GM23338 (cell line): ENCODE data around the gene EMILIN3. TPM values are rescaled to one million over a fixed set of nuclear protein-coding genes. Genes with fewer than 3 reads are reported as not detected.
A peak's percentile ranks its signal among the peaks of the same experiment; 100 is the strongest.

Experiments
- ATAC-seq: fragments of 200-7000 bp; cut with Tn5 transposase; 3 replicates; pipeline ENCODE4 v1.9.1; 2020
- DNase-seq: peaks from one replicate; pipeline ENCODE4 v3.0.0-alpha.2; 2015; ENCODE audit warnings: low spot score
- H2AFZ ChIP-seq: fragments of 200-600 bp; sonication (generic); 2 replicates; pipeline ENCODE4 v1.8.0; 2016; ENCODE audit warnings: antibody characterized with exemption, mild to moderate bottlenecking, moderate library complexity
- H3F3A ChIP-seq: fragments of 200-600 bp; sonication (generic); replicated peaks from 2 replicates; pipeline ENCODE4 v1.8.0; 2017; ENCODE audit warnings: antibody characterized with exemption, mixed run types, low read depth
- H3K27ac ChIP-seq: fragments of 200-600 bp; sonication (generic); 2 replicates; pipeline ENCODE4 v1.6.1; 2016; ENCODE audit warnings: low read depth
- H3K27me3 ChIP-seq: fragments of 200-600 bp; sonication (generic); 2 replicates; pipeline ENCODE4 v1.8.0; 2016; ENCODE audit warnings: mild to moderate bottlenecking, mixed run types, moderate library complexity; ENCODE audit not compliant: insufficient read depth
- H3K36me3 ChIP-seq: fragments of 200-600 bp; sonication (generic); 2 replicates; pipeline ENCODE4 v1.8.0; 2016; ENCODE audit warnings: mild to moderate bottlenecking; ENCODE audit not compliant: insufficient read depth
- H3K4me1 ChIP-seq: fragments of 200-600 bp; sonication (generic); 2 replicates; pipeline ENCODE4 v1.8.0; 2016; ENCODE audit warnings: mild to moderate bottlenecking, moderate library complexity; ENCODE audit not compliant: insufficient read depth
- H3K4me2 ChIP-seq: fragments of 200-600 bp; sonication (generic); 2 replicates; pipeline ENCODE4 v1.7.1; 2017; ENCODE audit warnings: mixed run types
- H3K4me3 ChIP-seq: fragments of 200-600 bp; sonication (generic); 2 replicates; pipeline ENCODE4 v1.6.1; 2016; ENCODE audit warnings: mixed run types
- H3K79me2 ChIP-seq: fragments of 200-600 bp; sonication (generic); replicated peaks from 2 replicates; pipeline ENCODE4 v1.8.0; 2017; ENCODE audit warnings: mild to moderate bottlenecking; ENCODE audit not compliant: insufficient read depth
- H3K9me2 ChIP-seq: fragments of 200-600 bp; sonication (generic); 2 replicates; pipeline ENCODE4 v1.8.0; 2017; ENCODE audit not compliant: insufficient read depth
- H4K20me1 ChIP-seq: fragments of 200-600 bp; sonication (generic); replicated peaks from 2 replicates; pipeline ENCODE4 v1.8.0; 2017; ENCODE audit warnings: mild to moderate bottlenecking; ENCODE audit not compliant: insufficient read depth
- H3K27ac Mint-ChIP-seq: 2 replicates; pipeline ENCODE4 v1.8.0; 2020; ENCODE audit warnings: inconsistent platforms, mild to moderate bottlenecking, moderate library complexity, mixed read lengths
- H3K27me3 Mint-ChIP-seq: 3 replicates; pipeline ENCODE4 v1.8.0; 2022; ENCODE audit warnings: low read depth, mild to moderate bottlenecking, moderate library complexity, mixed read lengths, inconsistent platforms; ENCODE audit not compliant: insufficient read depth, poor library complexity
- H3K36me3 Mint-ChIP-seq: 3 replicates; pipeline ENCODE4 v1.8.0; 2021; ENCODE audit warnings: low read depth, mild to moderate bottlenecking, inconsistent platforms, moderate library complexity, mixed read lengths
- H3K4me1 Mint-ChIP-seq: 3 replicates; pipeline ENCODE4 v1.8.0; 2020; ENCODE audit warnings: mild to moderate bottlenecking, inconsistent platforms, mixed read lengths
- H3K4me3 Mint-ChIP-seq: 3 replicates; pipeline ENCODE4 v1.8.0; 2021; ENCODE audit warnings: moderate library complexity, mild to moderate bottlenecking, inconsistent platforms, mixed read lengths
- H3K9me3 Mint-ChIP-seq: 3 replicates; pipeline ENCODE4 v1.8.0; 2020; ENCODE audit warnings: moderate library complexity, mild to moderate bottlenecking, inconsistent platforms, mixed read lengths
- CREB1 ChIP-seq: fragments of 250-450 bp; sonication (Bioruptor Pico); IDR thresholded peaks from 2 replicates; pipeline ENCODE4 v1.5.0; 2020; ENCODE audit warnings: low read depth, mild to moderate bottlenecking, moderate library complexity
- EZH2 ChIP-seq: fragments of 200-600 bp; sonication (generic); IDR thresholded peaks from one replicate; pipeline ENCODE4 v1.8.0; 2017; ENCODE audit warnings: antibody characterized with exemption, mild to moderate bottlenecking, low read depth; ENCODE audit not compliant: unreplicated experiment
- EZH2phosphoT487 ChIP-seq: fragments of 200-600 bp; sonication (generic); IDR thresholded peaks from one replicate; pipeline ENCODE4 v1.8.1; 2018; ENCODE audit warnings: antibody characterized with exemption; ENCODE audit not compliant: unreplicated experiment
- POLR2AphosphoS5 ChIP-seq: IDR thresholded peaks from 2 replicates; pipeline ENCODE4 v1.6.1; 2016; ENCODE audit warnings: antibody characterized with exemption, low read depth
- REST ChIP-seq: IDR thresholded peaks from one replicate; pipeline ENCODE4 v1.6.1; 2018; ENCODE audit warnings: antibody characterized with exemption; ENCODE audit not compliant: unreplicated experiment
- STAT1 ChIP-seq: IDR thresholded peaks from one replicate; pipeline ENCODE4 v1.6.1; 2016; ENCODE audit warnings: antibody characterized with exemption; ENCODE audit not compliant: unreplicated experiment
- ZNF331 ChIP-seq: fragments of 250-450 bp; sonication (Bioruptor Pico); IDR thresholded peaks from 2 replicates; pipeline ENCODE4 v1.5.0; 2020; ENCODE audit warnings: low read depth, mild to moderate bottlenecking, moderate library complexity
- ZNF462 ChIP-seq: fragments of 250-450 bp; sonication (Bioruptor Pico); IDR thresholded peaks from 2 replicates; pipeline ENCODE4 v1.5.0; 2020; ENCODE audit warnings: mild to moderate bottlenecking, moderate library complexity
- long read RNA-seq: library from polyadenylated mRNA; unstranded; transcript quantifications from one replicate; pipeline ENCODE4 v2.0.0, GENCODE V29; 2020; ENCODE audit not compliant: unreplicated experiment
- polyA plus RNA-seq: library from polyadenylated mRNA; unstranded; fragments of >200 nt; fragmentation: Nextera tagmentation; extraction: Ambion mirVana; gene quantifications from 2 replicates; pipeline ENCODE4 v1.2.1, GENCODE V29; 2016
- total RNA-seq: library from RNA; depleted of rRNA; stranded (reverse); fragments of >200 nt; shearing (Covaris generic); gene quantifications from 2 replicates; pipeline ENCODE4 v1.2.3, GENCODE V29; 2014; rRNA removed
- TF ChIP-seq, protein P1 (sequence below): IDR thresholded peaks from 2 replicates; pipeline ENCODE4 v1.6.1; 2016; ENCODE audit warnings: antibody characterized with exemption

Gene EMILIN3
- total RNA-seq (6.3 and 6.6 TPM in 2 replicates), polyA plus RNA-seq (0.53 and 0.56 TPM in 2 replicates)
- long read RNA-seq, partial matches to known transcripts: 0 of 3 reads
- long read RNA-seq, other reads (novel, unspliced or antisense): 3 of 3 reads

GRCh38 chr20:41366546-41367392 is at the start of gene EMILIN3:
Gene EMILIN3 (minus strand): TSS chr20:41366818. CDS start chr20:41366634, 184 bp downstream.
- H3K9me3 Mint-ChIP-seq: peaks cover 15% of the 10 kb centered on the region
- H3K27me3 ChIP-seq: peaks cover 56% of the 10 kb centered on the region
- H3K4me1 Mint-ChIP-seq: peaks cover 11% of the 10 kb centered on the region
- peaks cover 37% of the 10 kb centered on the region for H3K27me3 Mint-ChIP-seq
- ATAC-seq (peak; percentile 76), DNase-seq (peak; percentile 78)
- peak within 1 kb of the TSS; percentile 98 for H2AFZ ChIP-seq
- peak within 1 kb of the TSS; percentile 76 for H3K4me3 ChIP-seq
- H3K27ac ChIP-seq: no peak within 1 kb of the TSS
- peaks cover 11% of the 10 kb centered on the region for H3K36me3 Mint-ChIP-seq
- no peaks in the 10 kb centered on the region for H3K9me2 ChIP-seq
- TF ChIP-seq EZH2 (peak; percentile 39), POLR2AphosphoS5 (peak; percentile 30; the same call in 1 of the 2 replicates), STAT1 (no peak)
- TF ChIP-seq, protein P1, sequence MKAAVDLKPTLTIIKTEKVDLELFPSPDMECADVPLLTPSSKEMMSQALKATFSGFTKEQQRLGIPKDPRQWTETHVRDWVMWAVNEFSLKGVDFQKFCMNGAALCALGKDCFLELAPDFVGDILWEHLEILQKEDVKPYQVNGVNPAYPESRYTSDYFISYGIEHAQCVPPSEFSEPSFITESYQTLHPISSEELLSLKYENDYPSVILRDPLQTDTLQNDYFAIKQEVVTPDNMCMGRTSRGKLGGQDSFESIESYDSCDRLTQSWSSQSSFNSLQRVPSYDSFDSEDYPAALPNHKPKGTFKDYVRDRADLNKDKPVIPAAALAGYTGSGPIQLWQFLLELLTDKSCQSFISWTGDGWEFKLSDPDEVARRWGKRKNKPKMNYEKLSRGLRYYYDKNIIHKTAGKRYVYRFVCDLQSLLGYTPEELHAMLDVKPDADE: no peak
- H3K27ac Mint-ChIP-seq: no peak within 1 kb of the TSS
- H3K4me1 ChIP-seq: peaks cover 5% of the 10 kb centered on the region; the same call in 1 of the 2 replicates
- no peaks in the 10 kb centered on the region for H3K36me3 ChIP-seq
- peak within 1 kb of the TSS; percentile 80 for H3K4me3 Mint-ChIP-seq
- no peaks in the 10 kb centered on the region for H3K79me2 ChIP-seq
- peaks cover 7% of the 10 kb centered on the region; the same call in 1 of the 2 replicates for H3F3A ChIP-seq
- H4K20me1 ChIP-seq: no peaks in the 10 kb centered on the region
- peak within 1 kb of the TSS; percentile 91 for H3K4me2 ChIP-seq

GRCh38 chr20:41415191-41415590 is 48.6 kb upstream of the EMILIN3 start:
- Histone ChIP-seq H2AFZ (no peak overlapping the region), H4K20me1 (peaks cover 7% of the 10 kb centered on the region), H3F3A (no peaks in the 10 kb centered on the region), H3K9me2 (no peaks in the 10 kb centered on the region), H3K36me3 (peaks cover 44% of the 10 kb centered on the region), H3K27ac (no peak overlapping the region), H3K4me3 (no peak overlapping the region), H3K27me3 (no peaks in the 10 kb centered on the region), H3K4me1 (no peaks in the 10 kb centered on the region), H3K4me2 (no peak overlapping the region), H3K79me2 (no peaks in the 10 kb centered on the region)
- H3K4me3 Mint-ChIP-seq: no peak overlapping the region
- H3K4me1 Mint-ChIP-seq: no peaks in the 10 kb centered on the region
- H3K9me3 Mint-ChIP-seq: no peaks in the 10 kb centered on the region; the same call in 2 of the 3 replicates
- DNase-seq: no peak
- ATAC-seq: no peak
- no peak overlapping the region for H3K27ac Mint-ChIP-seq
- peaks cover 66% of the 10 kb centered on the region for H3K36me3 Mint-ChIP-seq
- H3K27me3 Mint-ChIP-seq: no peaks in the 10 kb centered on the region
- TF ChIP-seq EZH2phosphoT487: no peak
- TF ChIP-seq POLR2AphosphoS5: no peak
- TF ChIP-seq REST: no peak
- no peak for TF ChIP-seq ZNF331 (CRISPR knock-in tag)
- TF ChIP-seq ZNF462 (CRISPR knock-in tag): no peak
- no peak for TF ChIP-seq CREB1 (CRISPR knock-in tag)
